ENCODE data around the gene CCDC175.

Gene CCDC175

GRCh38 chr14:59482541-59483331 is 93.9 kb downstream of the CCDC175 start:
- no peak for DNase-seq (ENCODE audit: low read depth, low spot score)

- no peak for DNase-seq (ENCODE audit: low read depth, low spot score)
Observed at GRCh38 chr14:59481871-59482540, 94.6 kb downstream of the CCDC175 start.

- DNase-seq (ENCODE audit: low read depth, low spot score), result no peak
Observed at GRCh38 chr14:59481407-59481806, 95.2 kb downstream of the CCDC175 start.

DNA sequence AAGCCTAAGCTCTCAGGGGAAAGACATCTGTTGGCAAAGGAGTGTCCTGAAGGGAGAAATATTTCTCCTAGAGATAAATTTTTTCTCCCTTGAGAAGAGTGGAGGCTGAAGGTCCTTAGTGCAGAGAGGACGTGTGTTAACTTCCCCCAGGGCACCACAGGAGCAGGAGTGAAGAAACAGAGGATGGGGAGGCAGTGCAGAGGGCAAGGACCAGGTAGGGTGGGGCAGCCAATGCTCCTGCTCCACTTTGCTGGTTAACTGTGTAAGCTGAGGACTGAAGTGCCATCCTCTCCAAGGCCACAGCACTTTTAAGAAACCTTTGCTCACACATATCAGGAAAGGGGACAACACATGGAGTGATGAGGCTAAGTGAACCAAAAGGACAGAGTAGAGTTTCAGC is 96.4 kb downstream of the CCDC175 start:
- DNase-seq (ENCODE audit: low read depth, low spot score), result no peak

DNA sequence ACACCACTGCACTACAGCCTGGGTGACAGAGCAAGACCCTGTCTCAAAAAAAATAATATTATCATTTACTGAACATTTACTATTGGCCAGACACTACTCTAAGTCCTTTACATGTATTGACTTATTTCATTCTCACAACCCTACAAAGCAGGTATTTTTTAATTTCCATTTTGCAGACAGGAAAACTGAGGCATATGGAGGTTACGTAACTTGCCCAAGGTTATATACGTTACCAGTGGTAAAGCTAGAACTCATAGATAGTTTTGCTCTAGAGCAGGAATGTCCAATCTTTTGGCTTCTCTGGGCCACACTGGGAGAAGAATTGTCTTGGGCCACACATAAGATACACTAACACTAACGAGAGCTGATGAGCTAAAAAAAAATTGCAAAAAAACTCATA is 98.1 kb downstream of the CCDC175 start:
- no peak for DNase-seq (ENCODE audit: low read depth, low spot score)

DNA sequence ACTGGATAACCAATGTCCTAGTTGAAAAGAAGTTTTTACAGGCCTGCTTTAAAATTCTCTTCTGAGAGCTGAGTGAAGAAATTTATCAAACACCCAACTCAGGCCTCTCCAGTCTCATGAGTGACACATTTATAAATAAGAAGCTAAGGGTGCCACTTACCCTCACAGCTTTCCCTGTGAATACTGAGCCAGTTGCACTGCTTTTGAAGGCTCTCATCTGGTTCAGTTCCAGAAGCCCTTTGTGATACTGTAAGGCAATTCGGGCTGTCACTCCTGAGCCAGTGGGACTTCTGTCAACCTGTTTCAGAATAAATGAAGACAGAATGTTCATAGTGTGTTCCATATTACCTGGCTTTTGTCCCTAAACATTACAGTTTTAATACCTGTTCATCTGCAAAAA is 100.9 kb downstream of the CCDC175 start:
- DNase-seq (ENCODE audit: low read depth, low spot score), result no peak

DNA sequence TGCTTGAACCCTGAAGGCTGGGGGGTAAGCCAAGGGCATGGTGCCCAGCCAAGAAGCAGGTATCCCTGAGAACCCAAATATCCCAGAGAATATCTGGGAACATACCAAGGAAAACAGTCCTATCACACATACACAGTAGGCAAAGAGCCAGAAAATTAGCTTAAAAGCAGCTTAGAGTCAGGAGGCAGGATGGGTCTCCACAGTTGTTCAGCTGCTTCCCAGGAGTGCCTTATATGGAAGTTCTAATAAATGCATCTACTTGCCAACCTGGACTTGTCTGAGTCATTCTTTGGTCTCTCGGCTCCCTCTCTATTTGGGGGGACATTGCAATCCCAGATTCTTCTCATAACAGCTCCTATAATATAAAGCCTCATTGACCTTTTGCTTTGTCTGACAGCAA is 102.4 kb downstream of the CCDC175 start:
- no peak for DNase-seq (ENCODE audit: low read depth, low spot score)

DNA sequence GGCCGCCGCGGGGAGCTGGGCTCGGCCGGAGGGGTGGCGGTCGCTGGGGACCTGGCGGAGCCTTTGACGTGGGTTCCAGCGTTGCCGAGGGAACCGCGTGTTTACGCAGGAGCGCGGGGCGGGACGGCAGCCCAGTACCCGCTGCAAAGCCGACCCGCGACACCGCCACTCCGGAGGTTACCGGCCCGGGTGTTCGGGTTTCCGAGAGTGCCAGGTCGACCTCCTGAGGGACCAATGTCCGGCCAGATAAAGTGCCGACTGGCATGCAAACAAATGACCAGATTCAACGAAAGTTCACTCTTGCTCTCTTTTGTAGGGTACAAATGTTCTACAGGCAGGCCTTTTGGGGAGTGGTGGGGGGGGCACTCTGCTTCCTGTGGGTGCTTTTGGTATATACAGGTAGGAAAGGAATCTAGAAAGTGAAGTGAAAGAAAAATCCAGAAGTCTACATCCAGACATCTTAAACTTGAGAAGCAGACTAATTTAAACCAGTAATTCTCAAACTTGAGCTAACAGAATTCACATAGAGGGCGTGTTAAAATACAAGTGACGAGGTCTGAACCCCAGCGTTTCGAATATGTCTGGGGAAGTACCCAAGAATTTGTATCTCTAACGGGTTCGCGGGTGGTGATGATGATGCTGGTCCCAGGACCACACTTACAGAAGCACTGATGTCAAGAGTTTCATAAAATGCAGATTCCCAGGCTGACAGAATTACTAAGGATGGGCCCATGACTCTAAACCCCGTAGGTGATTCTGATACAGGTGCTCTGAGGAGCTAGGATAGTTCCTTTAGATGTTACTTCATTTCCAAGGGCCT is 111.1 kb downstream of the CCDC175 start, which contains the start of gene GPR135:
TSS of gene GPR135 (minus strand) at position 65 of the 820 bp plus-strand sequence. CDS start 154 bp downstream, outside the sequence.
- DNase-seq (ENCODE audit: low read depth, low spot score), result no peak

GRCh38 chr14:59464486-59465315 is 111.9 kb downstream of the CCDC175 start:
- DNase-seq (ENCODE audit: low read depth, low spot score), result no peak

GRCh38 chr14:59463787-59464485 is 112.7 kb downstream of the CCDC175 start:
- DNase-seq (ENCODE audit: low read depth, low spot score), result no peak

- DNase-seq (ENCODE audit: low read depth, low spot score), result no peak
Observed at GRCh38 chr14:59461891-59462290, 114.7 kb downstream of the CCDC175 start.

- DNase-seq (ENCODE audit: low read depth, low spot score), result no peak
Observed at GRCh38 chr14:59460378-59460777, 116.2 kb downstream of the CCDC175 start.

DNA sequence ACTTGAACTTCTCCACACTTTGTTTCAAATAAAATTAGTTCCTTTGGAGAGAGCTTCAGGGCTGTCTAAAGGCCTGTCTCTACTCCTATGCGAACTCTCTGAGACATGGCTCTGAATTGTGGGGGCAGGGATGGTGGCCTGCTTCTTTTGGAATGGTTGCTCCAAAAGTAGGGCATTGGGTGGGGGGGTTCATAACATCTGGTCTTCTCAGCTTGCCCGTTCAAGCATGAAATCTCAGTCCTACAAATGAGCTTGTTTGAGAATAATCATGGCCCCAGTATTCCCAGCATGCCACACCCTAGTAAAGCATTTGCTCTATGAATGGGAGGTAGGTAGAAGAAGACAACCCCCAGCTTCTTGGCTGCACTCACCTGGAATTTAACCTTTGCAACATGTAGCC is 118.1 kb downstream of the CCDC175 start:
- no peak for DNase-seq (ENCODE audit: low read depth, low spot score)

GRCh38 chr14:59455411-59455810 is 121.2 kb downstream of the CCDC175 start:
- no peak for DNase-seq (ENCODE audit: low read depth, low spot score)

Data from smooth muscle cell of the brain vasculature (primary cell).